H7 (cell line): ENCODE results near the gene UROC1. TPM values are rescaled to one million over a fixed set of nuclear protein-coding genes. Genes with fewer than 3 reads are reported as not detected.
A peak's percentile ranks its signal among the peaks of the same experiment; 100 is the strongest.

ENCODE experiments used
- DNase-seq: peaks from one replicate; pipeline ENCODE4 v3.0.0; 2012
- H3K27me3 ChIP-seq: 2 replicates; pipeline ENCODE4 v1.6.0; 2011; ENCODE audit warnings: mild to moderate bottlenecking, low read length; ENCODE audit not compliant: control insufficient read depth, insufficient read depth
- H3K36me3 ChIP-seq: replicated peaks from 2 replicates; pipeline ENCODE4 v1.5.1; 2011; ENCODE audit warnings: low read length; ENCODE audit not compliant: control insufficient read depth, insufficient read depth
- H3K4me3 ChIP-seq: 2 replicates; pipeline ENCODE4 v1.5.1; 2011; ENCODE audit warnings: low read depth, mild to moderate bottlenecking, control low read depth, low read length, moderate library complexity; ENCODE audit not compliant: insufficient read depth
- total RNA-seq: library from RNA; depleted of rRNA; stranded (reverse); fragments of >200 nt; shearing (Covaris generic); gene quantifications from 2 replicates; pipeline ENCODE4 v1.2.3, GENCODE V29; 2014

The UROC1 gene
- total RNA-seq, 1 experiment from 2014 or later = not detected

DNA sequence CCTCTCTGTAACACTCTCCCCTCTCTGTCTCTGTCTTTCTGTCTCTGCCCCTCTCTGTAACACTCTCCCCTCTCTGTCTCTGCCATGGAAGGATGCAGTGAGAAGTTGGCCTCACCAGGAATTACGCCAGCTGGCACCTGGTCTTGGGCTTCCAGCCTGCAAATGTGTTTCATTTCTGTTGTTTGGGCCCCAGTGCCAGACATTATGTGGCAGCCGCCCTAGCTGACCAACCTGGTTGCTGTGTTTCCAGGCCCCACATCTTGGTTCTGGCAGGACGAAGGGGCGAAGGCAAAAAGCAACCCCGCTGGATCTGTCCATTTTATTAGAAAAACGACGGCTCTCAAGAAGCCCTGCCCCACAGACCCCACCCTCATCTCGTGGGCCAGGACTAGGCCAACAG is 36.7 kb downstream of the UROC1 start:
- H3K4me3 ChIP-seq = no peak overlapping the region
- no peak for DNase-seq
- no peaks in the 10 kb centered on the region for H3K27me3 ChIP-seq
- no peaks in the 10 kb centered on the region for H3K36me3 ChIP-seq

DNA sequence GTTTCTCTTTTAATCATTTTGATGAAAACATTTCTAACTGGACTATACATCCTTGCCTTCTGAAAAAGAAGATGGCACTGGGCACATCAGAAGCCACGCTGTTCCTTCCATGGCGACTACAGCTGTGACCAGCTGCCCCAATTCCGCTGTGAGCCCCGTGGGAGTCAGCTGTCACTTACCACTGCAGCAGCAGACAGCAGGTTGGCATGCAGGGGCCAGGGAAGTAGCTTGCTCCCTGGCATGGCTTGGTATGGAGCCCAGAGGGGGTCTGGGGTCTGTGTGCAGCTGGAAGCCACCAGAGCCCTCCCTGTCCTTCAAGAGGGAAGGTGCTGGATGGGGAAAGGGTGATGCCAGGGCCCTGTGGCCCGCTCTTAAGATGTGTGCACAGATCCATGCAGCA is 37.4 kb downstream of the UROC1 start:
- no peak overlapping the region for H3K4me3 ChIP-seq
- no peaks in the 10 kb centered on the region for H3K27me3 ChIP-seq
- no peak for DNase-seq
- H3K36me3 ChIP-seq = no peaks in the 10 kb centered on the region

DNA sequence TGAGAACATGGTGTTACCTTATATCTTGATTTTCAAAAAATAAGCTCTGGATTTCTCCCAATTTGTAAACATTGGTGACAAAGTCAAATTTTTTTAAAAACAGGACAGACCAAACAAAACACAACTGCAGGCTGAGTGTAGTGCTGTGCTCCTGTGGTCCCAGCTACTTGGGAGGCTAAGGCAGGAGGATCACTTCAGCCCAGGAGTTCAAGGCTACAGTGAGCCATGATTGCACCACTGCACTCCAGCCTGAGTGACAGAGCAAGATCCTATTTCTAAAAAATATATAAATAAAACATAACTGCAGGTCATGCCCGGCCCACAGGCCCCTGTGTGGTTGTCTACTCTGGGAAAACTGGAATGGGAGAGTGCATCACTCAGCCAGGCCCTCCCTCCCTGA is 37.9 kb downstream of the UROC1 start:
- DNase-seq = no peak
- H3K4me3 ChIP-seq = no peak overlapping the region
- H3K27me3 ChIP-seq = no peaks in the 10 kb centered on the region
- no peaks in the 10 kb centered on the region for H3K36me3 ChIP-seq

DNA sequence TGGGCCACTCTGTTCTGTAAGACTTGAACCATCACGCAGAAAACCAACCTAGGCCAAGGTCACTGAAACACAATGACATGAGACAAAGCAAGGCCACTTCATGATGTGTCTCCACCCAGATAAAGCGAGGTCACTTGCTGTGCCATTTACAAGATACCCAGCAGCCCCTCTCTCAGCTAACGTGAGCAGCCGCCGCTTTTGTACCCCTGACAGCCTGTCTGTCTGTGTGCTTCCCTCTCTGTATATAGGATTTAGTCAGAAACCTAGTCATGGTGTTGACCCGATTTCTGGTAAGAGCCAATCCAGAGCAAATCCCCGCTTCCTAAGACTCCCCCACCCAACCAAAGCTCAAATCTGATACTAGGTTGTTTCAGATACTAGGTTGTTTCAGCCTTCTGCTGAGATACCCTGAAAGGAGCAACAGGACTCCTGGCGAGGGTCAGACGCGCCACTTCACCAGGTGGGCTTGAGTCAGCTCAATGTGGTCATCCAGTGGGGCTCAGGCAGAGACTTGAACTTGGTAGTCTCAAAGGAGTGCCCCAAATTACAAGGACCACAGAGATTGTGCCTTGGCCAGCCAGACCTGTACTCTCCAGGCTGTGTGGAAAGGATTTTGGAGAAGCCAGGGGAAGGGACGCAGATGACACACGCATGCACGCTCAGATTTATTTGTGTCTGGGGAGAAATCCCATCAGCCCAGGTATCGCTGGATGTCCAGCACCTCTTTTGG is 38.8 kb downstream of the UROC1 start:
- no peak for DNase-seq

DNA sequence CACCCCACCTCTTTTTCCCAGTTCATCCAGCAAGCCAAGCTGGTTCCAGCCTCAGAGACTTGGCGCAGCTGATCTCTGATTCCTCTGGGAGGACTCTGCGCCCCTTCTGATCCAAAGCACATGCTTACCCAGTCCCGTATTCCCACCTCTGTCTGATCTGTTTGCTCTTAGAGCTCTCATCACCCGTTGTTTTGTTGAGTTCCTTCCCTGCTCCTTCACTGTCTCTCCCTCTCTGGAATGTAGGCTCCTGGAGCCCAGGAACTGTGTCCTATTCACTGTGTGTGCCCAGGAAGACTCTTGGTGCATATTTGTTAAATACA is 40.6 kb downstream of the UROC1 start:
- Histone ChIP-seq H3K4me3 (peak overlapping the region; percentile 3; the same call in 1 of the 2 replicates), H3K36me3 (peaks cover 2% of the 10 kb centered on the region), H3K27me3 (no peaks in the 10 kb centered on the region)
- peak; percentile 81 for DNase-seq

More for the DNA sequence above, 38.8 kb downstream of the UROC1 start:
- no peak overlapping the region for H3K4me3 ChIP-seq
- no peaks in the 10 kb centered on the region for H3K27me3 ChIP-seq
- peaks cover under 1% of the 10 kb centered on the region; the same call in 1 of the 2 replicates for H3K36me3 ChIP-seq

DNA sequence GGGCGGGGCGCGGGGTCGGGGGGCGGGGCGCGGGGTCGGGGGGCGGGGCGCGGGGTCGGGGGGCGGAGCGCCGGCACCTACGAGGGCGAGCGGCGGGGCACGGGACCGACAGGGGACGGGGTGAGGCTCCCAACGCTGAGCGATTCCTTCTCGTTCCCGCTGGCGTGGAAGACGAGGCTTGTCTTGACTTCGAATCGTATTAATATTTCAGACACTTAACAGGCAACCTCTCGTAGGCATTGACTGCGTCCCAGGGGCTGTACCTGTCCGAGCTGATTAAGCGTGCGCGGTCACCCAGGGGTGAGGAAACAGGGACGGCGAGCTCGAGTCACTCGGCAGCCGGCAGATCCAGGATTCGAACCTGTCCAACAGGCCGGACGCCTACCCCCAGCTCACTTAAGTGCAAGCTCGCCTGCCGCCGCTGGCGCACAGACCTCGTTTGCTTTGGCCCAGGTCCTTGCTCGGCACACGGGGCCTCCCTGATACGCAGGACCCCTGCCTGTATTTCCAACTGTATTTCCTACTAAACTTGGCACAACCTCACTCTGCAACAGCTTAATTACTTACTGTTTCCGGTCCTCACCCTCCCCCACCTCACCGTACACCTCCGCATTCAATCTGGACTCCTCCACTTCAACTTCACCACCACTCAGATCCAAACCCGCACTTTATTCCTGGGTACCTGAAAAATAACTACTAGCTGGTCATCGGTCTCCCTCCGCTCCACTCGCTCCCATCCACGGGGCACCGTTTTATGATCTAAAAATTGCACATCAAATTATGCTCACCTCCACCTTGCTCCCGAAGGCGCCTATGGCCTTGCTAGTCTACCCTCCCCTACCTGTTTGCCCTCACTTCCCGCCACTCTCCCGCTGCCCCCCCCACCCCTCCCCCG is 41.2 kb downstream of the UROC1 start:
- DNase-seq = peak; percentile 99
- H3K36me3 ChIP-seq = peaks cover 3% of the 10 kb centered on the region
- peak overlapping the region; percentile 82 for H3K4me3 ChIP-seq
- H3K27me3 ChIP-seq = no peaks in the 10 kb centered on the region

DNA sequence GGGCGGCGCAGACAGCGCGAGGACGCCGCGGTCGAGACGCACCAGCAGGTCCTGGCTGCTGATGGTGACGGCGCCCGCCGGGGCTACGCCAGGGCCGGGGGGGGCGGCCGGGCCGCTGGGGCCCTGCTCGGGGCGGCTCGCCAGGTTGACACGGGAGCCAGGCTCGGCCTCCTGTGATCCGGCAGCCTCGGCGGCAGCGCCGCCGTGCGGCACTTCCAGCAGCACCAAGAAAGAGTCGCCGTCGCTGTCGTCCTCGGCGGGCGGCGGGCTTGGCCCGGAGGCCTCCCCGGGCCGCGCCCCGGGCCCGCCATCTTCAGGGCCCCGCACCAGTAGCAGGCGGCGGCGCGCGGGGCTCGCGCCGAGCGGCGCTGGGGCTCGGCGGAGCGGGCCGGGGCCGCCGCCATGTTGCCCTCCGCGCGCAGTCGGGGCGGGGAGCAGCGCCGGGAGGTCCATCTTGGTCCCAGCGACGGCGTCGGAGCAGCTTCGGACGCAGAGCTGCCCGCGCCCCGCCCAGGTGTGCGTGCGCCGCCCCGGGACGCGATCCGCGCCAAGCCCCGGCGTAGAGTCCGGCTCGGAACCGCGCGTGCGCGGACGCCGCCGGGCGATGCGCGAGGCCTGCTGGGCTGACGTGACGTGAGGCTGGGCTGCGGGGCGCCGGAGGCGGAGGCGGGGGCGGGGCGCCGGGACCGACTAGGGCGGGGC is 42.0 kb downstream of the UROC1 start, which contains the start of gene ZXDC:
Gene ZXDC (minus strand): TSS at position 479 of the 702 bp plus-strand sequence. CDS start 26 bp downstream, at position 453.
- DNase-seq = peak; percentile 100
- peaks cover 9% of the 10 kb centered on the region for H3K36me3 ChIP-seq
- peak within 1 kb of the TSS; percentile 82 for H3K4me3 ChIP-seq
- H3K27me3 ChIP-seq = no peaks in the 10 kb centered on the region

DNA sequence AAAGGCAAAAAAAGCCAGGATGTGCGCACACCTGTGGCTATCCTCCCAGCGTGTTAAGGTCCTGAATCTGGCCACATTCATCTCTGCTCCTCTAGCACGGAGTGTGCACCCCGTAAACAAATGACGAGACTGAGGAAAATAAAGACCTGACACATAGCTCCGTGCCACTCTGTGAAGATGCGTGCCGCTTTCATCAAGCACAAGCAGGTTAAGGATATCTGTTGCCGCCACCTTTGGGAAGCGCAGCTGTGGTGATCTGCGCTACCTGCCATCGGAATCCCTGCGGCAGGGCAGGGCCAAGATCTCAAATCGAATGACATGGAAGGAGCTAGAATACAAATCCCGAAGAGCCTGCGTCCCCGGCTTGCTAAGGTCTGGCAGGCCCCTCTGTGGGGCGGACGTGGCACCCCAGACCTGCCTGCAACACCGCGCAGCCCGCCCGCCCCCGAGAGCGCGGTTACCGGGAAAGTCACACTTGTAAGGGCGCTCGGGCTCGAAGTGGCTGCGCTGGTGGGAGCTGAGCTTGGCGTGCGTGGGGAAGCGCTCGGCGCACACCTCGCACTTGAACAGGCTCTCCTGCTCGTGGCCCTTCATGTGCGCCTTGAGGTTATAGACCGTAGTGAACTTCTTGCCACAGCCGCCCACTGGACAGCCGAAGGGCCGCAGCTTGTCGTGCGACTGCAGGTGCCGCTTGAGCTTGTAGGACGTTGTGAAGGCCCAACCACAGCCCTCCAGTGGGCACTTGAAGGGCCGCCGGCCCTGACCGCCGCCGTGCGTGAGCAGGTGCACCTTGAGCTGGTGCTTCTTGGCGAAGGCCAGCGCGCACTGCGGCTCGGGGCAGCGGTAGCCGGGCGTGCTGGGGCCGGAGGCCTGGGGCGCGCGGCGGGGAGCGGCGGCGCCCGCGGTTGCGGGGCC is 42.8 kb downstream of the UROC1 start:
- peaks cover 16% of the 10 kb centered on the region for H3K36me3 ChIP-seq
- peak overlapping the region; percentile 80 for H3K4me3 ChIP-seq
- H3K27me3 ChIP-seq = no peaks in the 10 kb centered on the region
- peak; percentile 81 for DNase-seq

DNA sequence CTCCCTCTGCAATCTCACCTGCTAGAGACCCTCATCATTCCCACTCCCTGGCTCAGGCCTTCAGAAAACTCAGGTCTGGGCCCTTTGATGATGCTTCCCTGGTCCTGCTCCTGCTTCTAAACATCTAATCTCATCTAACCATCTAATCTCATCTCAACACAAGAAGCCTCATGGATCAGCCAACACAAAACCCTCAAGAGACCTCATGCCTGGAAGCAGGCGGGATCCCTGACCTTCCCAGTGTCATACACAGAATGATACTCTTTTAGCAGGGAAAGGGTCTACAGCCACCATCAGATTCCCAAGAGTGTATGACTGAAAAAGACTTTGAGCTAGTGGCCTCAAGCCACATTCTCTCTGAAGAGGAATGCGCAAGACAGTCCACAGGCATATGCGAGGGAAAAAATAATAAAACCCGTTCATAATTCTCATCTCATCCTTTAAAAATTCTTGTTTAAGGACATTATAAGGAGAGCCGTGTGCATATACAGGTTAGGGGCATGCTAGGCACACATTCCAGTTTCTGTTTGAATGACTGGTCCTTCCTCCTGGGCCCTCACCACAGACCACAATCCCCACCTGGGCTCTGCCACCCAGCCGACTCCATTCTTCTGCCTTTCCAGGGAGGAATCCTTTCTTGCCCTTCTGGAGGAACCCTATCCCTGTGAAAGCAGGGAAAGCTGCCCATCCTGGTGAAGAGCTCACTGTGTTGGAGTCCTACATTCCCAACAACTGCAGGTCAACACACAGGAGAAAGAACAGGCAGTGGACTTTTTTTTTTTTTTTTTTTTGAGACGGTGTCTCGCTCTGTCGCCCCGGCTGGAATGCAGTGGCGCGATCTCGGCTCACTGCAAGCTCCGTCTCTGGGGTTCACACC is 44.0 kb downstream of the UROC1 start:
- Histone ChIP-seq H3K4me3 (no peak overlapping the region), H3K27me3 (no peaks in the 10 kb centered on the region), H3K36me3 (peaks cover 22% of the 10 kb centered on the region)
- no peak for DNase-seq

DNA sequence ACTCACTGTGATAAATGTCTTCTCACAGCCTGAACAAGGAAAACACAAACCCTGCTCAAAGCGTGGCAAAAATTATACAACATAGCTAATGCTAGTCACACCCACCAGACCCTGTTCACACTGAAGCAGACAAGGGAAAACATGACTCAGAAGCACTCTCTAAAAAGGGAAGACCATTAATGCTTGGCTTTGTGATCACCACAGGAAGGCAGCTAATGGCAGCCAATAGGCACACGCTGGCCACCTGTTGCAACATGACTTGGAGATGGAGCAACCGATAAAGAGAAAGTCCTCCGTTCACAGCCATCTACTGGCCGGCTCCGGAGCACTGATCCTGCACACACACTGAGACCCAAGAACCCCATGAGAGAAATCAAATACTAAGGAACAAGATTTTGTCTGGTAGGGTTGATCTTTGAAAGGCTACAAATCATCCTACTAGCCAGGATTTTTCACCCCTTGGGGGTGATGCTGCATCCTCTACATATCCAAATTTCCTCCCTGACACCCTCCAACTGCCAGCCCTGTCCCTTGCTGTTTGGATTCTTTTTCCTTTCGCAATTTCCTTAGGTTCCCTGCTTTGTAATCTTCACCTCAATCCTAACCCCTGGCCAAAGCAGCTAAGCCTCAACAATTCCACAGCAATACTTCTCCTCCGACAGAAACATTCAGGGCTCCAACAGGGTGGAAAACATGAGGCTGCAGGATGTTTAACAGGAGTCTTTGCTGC is 45.1 kb downstream of the UROC1 start:
- H3K36me3 ChIP-seq = peaks cover 26% of the 10 kb centered on the region
- DNase-seq = peak; percentile 63
- no peak overlapping the region for H3K4me3 ChIP-seq
- no peaks in the 10 kb centered on the region for H3K27me3 ChIP-seq

DNA sequence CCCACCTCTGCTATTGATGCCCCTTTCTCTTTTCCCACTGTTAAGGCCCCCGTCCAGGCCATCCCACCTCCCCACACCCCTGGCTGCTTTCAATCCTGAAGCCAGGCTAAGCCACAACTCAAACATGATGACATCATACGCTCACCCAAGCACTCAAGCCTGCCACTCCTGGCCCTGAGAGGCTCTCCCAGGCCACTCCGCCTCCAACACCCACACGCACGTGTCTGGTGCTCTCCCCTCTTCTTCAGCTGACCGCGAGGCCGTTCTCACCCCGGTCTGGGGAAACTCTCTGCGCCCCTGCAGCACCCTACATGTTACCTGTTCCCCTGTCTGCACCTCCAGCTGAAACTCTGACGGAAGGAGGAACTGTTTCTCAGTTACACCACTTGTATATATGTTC is 48.1 kb downstream of the UROC1 start:
- no peaks in the 10 kb centered on the region for H3K27me3 ChIP-seq
- H3K36me3 ChIP-seq = peaks cover 49% of the 10 kb centered on the region
- H3K4me3 ChIP-seq = no peak overlapping the region
- DNase-seq = no peak

DNA sequence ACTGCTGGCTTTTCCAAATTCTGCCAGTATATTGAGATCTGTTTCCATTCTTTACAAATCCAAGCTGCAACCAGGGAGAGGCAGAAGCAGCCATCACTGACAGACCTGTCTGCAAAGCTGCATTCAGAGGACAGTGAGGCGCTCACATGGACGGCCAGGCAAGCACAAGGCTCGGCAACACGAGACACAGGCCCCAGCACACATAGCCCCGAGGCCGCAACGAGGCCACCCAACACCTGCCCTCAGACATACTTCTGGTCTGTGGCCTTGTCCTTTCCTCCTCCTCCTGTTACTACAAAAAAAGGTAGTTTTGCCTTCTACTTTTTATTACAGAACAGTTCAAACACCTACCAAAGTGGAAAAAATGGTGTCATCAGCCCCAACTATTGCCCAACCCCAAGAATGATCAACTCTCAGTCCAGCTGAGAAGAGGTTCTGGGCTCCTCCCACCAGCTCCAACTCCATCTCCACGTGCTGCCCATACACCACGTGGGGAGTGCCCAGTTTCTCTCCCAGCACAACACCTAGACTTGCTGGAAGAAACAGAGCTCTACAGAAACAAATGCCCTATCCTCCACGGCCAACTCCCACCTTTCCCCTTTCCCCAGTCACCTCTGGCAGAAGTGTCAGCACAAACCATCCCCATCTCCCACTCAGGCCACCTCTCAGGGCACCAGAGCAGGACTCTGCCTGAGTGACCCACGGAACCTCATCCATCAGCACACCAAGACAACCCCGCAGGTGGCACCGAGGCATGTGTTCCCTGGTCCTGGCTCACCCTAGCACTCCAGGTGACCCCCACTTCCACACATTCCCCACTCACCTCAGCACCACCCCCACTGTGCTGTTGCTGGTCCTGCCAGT is 49.3 kb downstream of the UROC1 start:
- H3K36me3 ChIP-seq = peaks cover 52% of the 10 kb centered on the region
- H3K4me3 ChIP-seq = no peak overlapping the region
- no peaks in the 10 kb centered on the region for H3K27me3 ChIP-seq
- no peak for DNase-seq
